ENCODE results near the gene URB2.

The URB2 gene

GRCh38 chr1:229709500-229710013 is 83.5 kb downstream of the URB2 start:
- no peak for DNase-seq
- no peaks in the 10 kb centered on the region for H3K36me3 ChIP-seq
- no peaks in the 10 kb centered on the region for H3K4me1 ChIP-seq
- no peak for TF ChIP-seq CTCF (IDR thresholded peaks at IDR 0.05; ENCODE audit: low read depth, low read length)
- no peaks in the 10 kb centered on the region for H3K27me3 ChIP-seq
- H3K9me3 ChIP-seq: no peaks in the 10 kb centered on the region; the same call in 1 of the 2 replicates
- H3K4me3 ChIP-seq (ENCODE audit: low read depth, low read length): no peak overlapping the region

Measured in BE2C (cell line).